ENCODE results near the gene CGB3. TPM values are rescaled to one million over a fixed set of nuclear protein-coding genes. Genes with fewer than 3 reads are reported as not detected.
A peak's percentile ranks its signal among the peaks of the same experiment; 100 is the strongest.
"Not testable (repeated sequence)": the region's sequence is repeated elsewhere in the genome, so short reads cannot be mapped to it uniquely, and the experiment has no call there.

The CGB3 gene
- total RNA-seq, 4 donors from 2014 or later: not detected

GRCh38 chr19:49036815-49037214, 12.7 kb upstream of the CGB3 start, which contains the start of gene CGB1:
Gene CGB1, minus strand, starts transcription at chr19:49036895. Its CDS starts 184 bp downstream, at chr19:49036711.
- TF ChIP-seq CTCF (IDR thresholded peaks at IDR 0.05): peak in 1 of 5 experiments; percentile 5
- 45 to 61% methylated on average over 18 of the region's 18 CpGs for WGBS, 2 donors
- not testable (repeated sequence) for H3K4me1 ChIP-seq

DNA sequence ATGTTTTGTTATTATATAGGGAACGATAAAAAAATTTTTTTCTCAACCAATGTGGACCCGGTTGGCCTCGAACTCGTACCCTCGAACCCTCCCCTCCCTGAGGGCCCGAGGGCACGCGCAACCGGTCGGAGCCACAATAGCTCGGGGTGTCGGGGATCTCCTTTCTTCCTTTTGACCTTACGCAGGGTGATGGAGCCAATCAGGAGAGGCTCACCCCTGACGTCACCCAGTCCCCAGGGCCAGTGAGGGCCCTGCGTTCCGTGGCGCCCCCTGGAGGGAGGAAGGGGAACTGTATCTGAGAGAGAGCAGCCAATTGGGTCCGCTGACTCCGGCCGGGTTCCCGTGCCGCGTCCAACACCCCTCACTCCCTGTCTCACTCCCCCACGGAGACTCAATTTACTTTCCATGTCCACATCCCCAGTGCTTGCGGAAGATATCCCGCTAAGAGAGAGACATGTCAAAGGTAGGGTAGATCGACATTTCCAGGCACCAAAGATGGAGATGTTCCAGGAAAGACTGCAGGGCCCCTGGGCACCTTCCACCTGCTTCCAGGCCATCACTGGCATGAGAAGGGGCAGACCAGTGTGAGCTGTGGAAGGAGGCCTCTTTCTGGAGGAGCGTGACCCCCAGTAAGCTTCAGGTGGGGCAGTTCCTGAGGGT, 7.6 kb upstream of the CGB3 start, which contains the start of gene CGB2:
Gene CGB2 (plus strand): TSS at position 249 of the 660 bp plus-strand sequence. CDS start 206 bp downstream, at position 455.
- TF ChIP-seq CTCF (IDR thresholded peaks at IDR 0.05): peak in 2 of 5 experiments; percentile 6 to 9
- DNase-seq (ENCODE audit: low spot score in 2 of 2); H3K4me1 ChIP-seq; H3K27me3 ChIP-seq; H3K4me3 ChIP-seq; H3K36me3 ChIP-seq; H3K9me3 ChIP-seq; H3K27ac ChIP-seq: not testable (repeated sequence)
- WGBS, 2 donors: 15 to 28% methylated on average over 26 to 27 of the region's 28 CpGs

More at GRCh38 chr19:49036815-49037214, 12.7 kb upstream of the CGB3 start, which contains the start of gene CGB1:
- not testable (repeated sequence) for H3K9me3 ChIP-seq; DNase-seq (ENCODE audit: low spot score in 2 of 2); H3K4me3 ChIP-seq; H3K27me3 ChIP-seq; H3K27ac ChIP-seq; H3K36me3 ChIP-seq

GRCh38 chr19:49030323-49030722, 6.2 kb upstream of the CGB3 start:
- H3K4me3 ChIP-seq; H3K27me3 ChIP-seq; H3K9me3 ChIP-seq; DNase-seq (ENCODE audit: low spot score in 2 of 2); H3K27ac ChIP-seq; H3K36me3 ChIP-seq; H3K4me1 ChIP-seq: not testable (repeated sequence)
- WGBS, 2 donors: 89 to 94% methylated on average over 6 to 7 of the region's 8 CpGs

GRCh38 chr19:49029749-49030148, 5.6 kb upstream of the CGB3 start:
- not testable (repeated sequence) for H3K36me3 ChIP-seq; H3K9me3 ChIP-seq; H3K27me3 ChIP-seq; DNase-seq (ENCODE audit: low spot score in 2 of 2); H3K4me1 ChIP-seq; H3K4me3 ChIP-seq; H3K27ac ChIP-seq
- 78 to 88% methylated on average over 14 of the region's 14 CpGs for WGBS, 2 donors

- not testable (repeated sequence) for H3K4me3 ChIP-seq; H3K27ac ChIP-seq; H3K9me3 ChIP-seq; H3K36me3 ChIP-seq; DNase-seq (ENCODE audit: low spot score in 2 of 2); H3K4me1 ChIP-seq; H3K27me3 ChIP-seq
- 77 to 79% methylated on average over 9 of the region's 9 CpGs for WGBS, 2 donors
Measured at GRCh38 chr19:49028686-49029085, 4.6 kb upstream of the CGB3 start.

DNA sequence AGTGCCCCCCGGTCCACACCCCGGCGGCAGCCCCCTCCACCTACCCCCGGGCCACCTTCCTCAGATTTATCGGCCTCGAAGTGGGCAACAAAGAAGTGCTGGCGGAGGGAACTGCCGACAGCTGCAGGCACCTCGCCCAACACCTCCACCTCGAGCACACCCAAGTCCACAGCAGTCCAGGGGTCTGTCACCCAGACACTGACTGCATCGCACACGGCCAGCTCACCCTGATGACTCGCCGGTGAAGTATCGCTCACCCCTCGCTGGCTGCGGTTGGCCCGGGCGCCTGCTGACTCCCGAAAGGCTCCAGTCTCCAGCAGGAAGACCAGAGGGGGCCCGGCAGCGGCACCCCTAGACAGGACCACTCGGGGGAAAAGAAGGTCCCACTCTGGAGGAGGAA, 1.5 kb upstream of the CGB3 start:
- not testable (repeated sequence) for DNase-seq (ENCODE audit: low spot score in 2 of 2); H3K27ac ChIP-seq; H3K4me1 ChIP-seq; H3K36me3 ChIP-seq; H3K4me3 ChIP-seq; H3K9me3 ChIP-seq
- WGBS, 2 donors: 79 to 83% methylated on average over 9 to 22 of the region's 23 CpGs
- H3K27me3 ChIP-seq: peaks cover 0 to 18% of the 10 kb centered on the region in 2 donors

GRCh38 chr19:49025088-49025487, 955 bp upstream of the CGB3 start:
- not testable (repeated sequence) for H3K36me3 ChIP-seq; DNase-seq (ENCODE audit: low spot score in 2 of 2); H3K4me1 ChIP-seq; H3K9me3 ChIP-seq; H3K4me3 ChIP-seq; H3K27ac ChIP-seq
- WGBS, 2 donors: 87% methylated on average over 4 of the region's 6 CpGs; no CpG with 5 or more reads in 1 of the 2 donors
- peaks cover 0 to 23% of the 10 kb centered on the region in 2 donors for H3K27me3 ChIP-seq

- no peak overlapping the region for H3K4me3 ChIP-seq
- peaks cover 0 to 26% (median 19%) of the 10 kb centered on the region in 4 donors for H3K4me1 ChIP-seq
- H3K9me3 ChIP-seq: no peaks in the 10 kb centered on the region
- DNase-seq (ENCODE audit: low spot score in 2 of 2): no peak
- TF ChIP-seq EP300 (IDR thresholded peaks at IDR 0.05) (no peak), CTCF (IDR thresholded peaks at IDR 0.05) (no peak), POLR2A (IDR thresholded peaks at IDR 0.05) (no peak)
- H3K36me3 ChIP-seq: no peaks in the 10 kb centered on the region
- peaks cover 0 to 46% of the 10 kb centered on the region in 2 donors for H3K27me3 ChIP-seq
- 90 to 91% methylated on average over 9 of the region's 9 CpGs for WGBS, 2 donors
- H3K27ac ChIP-seq: no peak overlapping the region
Measured at GRCh38 chr19:49022116-49022515, 2.0 kb downstream of the CGB3 start.

Data from tibial nerve (tissue), 4 donors.